Measurements from ENCODE around the gene KYNU. TPM values are rescaled to one million over a fixed set of nuclear protein-coding genes. Genes with fewer than 3 reads are reported as not detected.
"Not testable (repeated sequence)": the region's sequence is repeated elsewhere in the genome, so short reads cannot be mapped to it uniquely, and the experiment has no call there.

The KYNU gene
- total RNA-seq, 1 experiment from 2014 or later: 0.37 TPM

- Histone ChIP-seq H3K23me2 (ENCODE audit: insufficient read length, low read depth, low read length, poor library complexity, severe bottlenecking) (no peaks in the 10 kb centered on the region), H4K20me1 (ENCODE audit: control insufficient read depth, insufficient read depth, insufficient read length) (no peaks in the 10 kb centered on the region), H4K91ac (ENCODE audit: insufficient read length, low read depth, low read length) (no peak overlapping the region), H3K4me1 (ENCODE audit: insufficient read depth, low read length) (no peaks in the 10 kb centered on the region), H3K56ac (ENCODE audit: insufficient read length, low read depth, low read length) (no peak overlapping the region), H3K79me1 (ENCODE audit: insufficient read depth, low read depth, low read length, poor library complexity, severe bottlenecking) (no peaks in the 10 kb centered on the region), H3K18ac (ENCODE audit: insufficient read length, low read depth, low read length) (no peak overlapping the region), H2BK20ac (ENCODE audit: low read depth, low read length, poor library complexity, severe bottlenecking) (no peak overlapping the region), H3K4ac (ENCODE audit: low read depth, low read length) (no peak overlapping the region), H3K79me2 (ENCODE audit: insufficient read depth, low read length) (no peaks in the 10 kb centered on the region), H2BK120ac (ENCODE audit: low read depth, low read length, poor library complexity, severe bottlenecking) (no peak overlapping the region), H2AFZ (ENCODE audit: low read length) (no peak overlapping the region), H3K27ac (ENCODE audit: insufficient read length, low read depth, low read length) (no peak overlapping the region), H3K4me2 (ENCODE audit: insufficient read depth, insufficient read length, low read length) (no peak overlapping the region), H2BK15ac (ENCODE audit: low read depth, low read length) (no peak overlapping the region), H2BK5ac (ENCODE audit: insufficient read length, low read length) (no peak overlapping the region), H3T11ph (ENCODE audit: low read length) (no peak overlapping the region), H3K23ac (ENCODE audit: insufficient read length, low read depth, low read length) (no peak overlapping the region), H2AK5ac (ENCODE audit: insufficient read length, low read length) (no peak overlapping the region), H4K8ac (replicated peaks; ENCODE audit: insufficient read length, low read depth, low read length) (no peak overlapping the region), H3K9me3 (ENCODE audit: control insufficient read depth, low read depth, low read length) (no peaks in the 10 kb centered on the region), H3K27me3 (ENCODE audit: insufficient read depth, low read length) (no peaks in the 10 kb centered on the region), H2BK12ac (ENCODE audit: insufficient read length, low read depth, low read length) (no peak overlapping the region), H4K5ac (ENCODE audit: insufficient read length, low read depth, low read length) (no peak overlapping the region), H3K14ac (ENCODE audit: insufficient read depth, low read length) (no peak overlapping the region), H3K9ac (ENCODE audit: extremely low read depth, insufficient read length, low read length) (no peak overlapping the region)
- Mint-ChIP-seq H3K4me1 (no peaks in the 10 kb centered on the region), H3K27ac (peak overlapping the region in 1 of 3 experiments; percentile 48; a peak in 1 of 7 replicates), H3K4me3 (no peak overlapping the region), H3K27me3 (ENCODE audit: low read depth) (no peaks in the 10 kb centered on the region; the same call in 1 of the 2 replicates), H3K9me3 (peaks cover 0 to 2% of the 10 kb centered on the region in 2 experiments; a peak in 1 of 5 replicates), H3K36me3 (ENCODE audit: insufficient read depth in 1 of 3, low read depth in 3 of 3) (peaks cover 0 to 2% (median 0%) of the 10 kb centered on the region in 3 experiments; a peak in 1 of 7 replicates)
- DNase-seq: no peak
- no CpG with 5 or more reads among the region's 1 CpG for WGBS (ENCODE audit: extremely low coverage, insufficient read length, low lambda C conversion rate)
- TF ChIP-seq CTCF (conservative IDR thresholded peaks at IDR 0.05): no peak
Measured at GRCh38 chr2:142897807-142898206, 20.3 kb downstream of the KYNU start.

- H3T11ph ChIP-seq (ENCODE audit: low read length); H3K27me3 ChIP-seq (ENCODE audit: insufficient read depth, low read length); H3K9me3 Mint-ChIP-seq; H3K4ac ChIP-seq (ENCODE audit: low read depth, low read length); H3K4me1 Mint-ChIP-seq; H3K4me1 ChIP-seq (ENCODE audit: insufficient read depth, low read length); H3K18ac ChIP-seq (ENCODE audit: insufficient read length, low read depth, low read length); H2AFZ ChIP-seq (ENCODE audit: low read length); H2BK120ac ChIP-seq (ENCODE audit: low read depth, low read length, poor library complexity, severe bottlenecking); H2BK20ac ChIP-seq (ENCODE audit: low read depth, low read length, poor library complexity, severe bottlenecking); H4K8ac ChIP-seq (replicated peaks; ENCODE audit: insufficient read length, low read depth, low read length); H3K9ac ChIP-seq (ENCODE audit: extremely low read depth, insufficient read length, low read length); H3K56ac ChIP-seq (ENCODE audit: insufficient read length, low read depth, low read length); H2BK15ac ChIP-seq (ENCODE audit: low read depth, low read length); H3K27me3 Mint-ChIP-seq (ENCODE audit: low read depth); H3K4me2 ChIP-seq (ENCODE audit: insufficient read depth, insufficient read length, low read length); H3K79me1 ChIP-seq (ENCODE audit: insufficient read depth, low read depth, low read length, poor library complexity, severe bottlenecking); H4K91ac ChIP-seq (ENCODE audit: insufficient read length, low read depth, low read length); H2BK12ac ChIP-seq (ENCODE audit: insufficient read length, low read depth, low read length); DNase-seq; H3K4me3 Mint-ChIP-seq; H3K79me2 ChIP-seq (ENCODE audit: insufficient read depth, low read length); H4K20me1 ChIP-seq (ENCODE audit: control insufficient read depth, insufficient read depth, insufficient read length); H3K23ac ChIP-seq (ENCODE audit: insufficient read length, low read depth, low read length); H3K14ac ChIP-seq (ENCODE audit: insufficient read depth, low read length); H4K5ac ChIP-seq (ENCODE audit: insufficient read length, low read depth, low read length); H2BK5ac ChIP-seq (ENCODE audit: insufficient read length, low read length); H3K27ac Mint-ChIP-seq; H3K23me2 ChIP-seq (ENCODE audit: insufficient read length, low read depth, low read length, poor library complexity, severe bottlenecking); H2AK5ac ChIP-seq (ENCODE audit: insufficient read length, low read length); H3K27ac ChIP-seq (ENCODE audit: insufficient read length, low read depth, low read length); H3K36me3 Mint-ChIP-seq (ENCODE audit: insufficient read depth in 1 of 3, low read depth in 3 of 3); H3K9me3 ChIP-seq (ENCODE audit: control insufficient read depth, low read depth, low read length): not testable (repeated sequence)
- no CpG with 5 or more reads among the region's 4 CpGs for WGBS (ENCODE audit: extremely low coverage, insufficient read length, low lambda C conversion rate)
Measured at GRCh38 chr2:142900327-142900726, 22.9 kb downstream of the KYNU start.

Measured in H9 (cell line).